ENCODE results near the gene IFT27.
"Not testable (repeated sequence)": the region's sequence is repeated elsewhere in the genome, so short reads cannot be mapped to it uniquely, and the experiment has no call there.

Gene IFT27

DNA sequence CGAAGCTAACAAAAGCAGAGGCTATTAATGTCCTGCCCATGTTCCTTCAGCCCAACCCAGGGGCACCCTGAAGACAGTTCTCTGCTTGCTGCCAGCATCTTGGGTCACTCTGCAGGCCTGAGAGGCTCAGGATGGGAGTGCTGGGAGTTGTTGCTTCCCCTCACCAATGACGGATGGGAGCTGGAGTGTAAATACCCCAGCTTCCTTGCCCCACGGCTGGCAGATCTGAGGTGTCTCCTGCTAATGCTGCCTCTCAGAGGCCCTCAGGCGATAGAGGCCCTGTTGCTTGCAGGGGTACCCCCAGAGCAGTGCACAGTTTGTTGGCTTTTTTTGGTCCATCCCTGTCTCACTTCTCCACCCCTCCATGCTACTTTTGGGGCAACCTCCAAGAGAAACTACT lies 32.9 kb downstream of the IFT27 start:
- DNase-seq = no peak

DNA sequence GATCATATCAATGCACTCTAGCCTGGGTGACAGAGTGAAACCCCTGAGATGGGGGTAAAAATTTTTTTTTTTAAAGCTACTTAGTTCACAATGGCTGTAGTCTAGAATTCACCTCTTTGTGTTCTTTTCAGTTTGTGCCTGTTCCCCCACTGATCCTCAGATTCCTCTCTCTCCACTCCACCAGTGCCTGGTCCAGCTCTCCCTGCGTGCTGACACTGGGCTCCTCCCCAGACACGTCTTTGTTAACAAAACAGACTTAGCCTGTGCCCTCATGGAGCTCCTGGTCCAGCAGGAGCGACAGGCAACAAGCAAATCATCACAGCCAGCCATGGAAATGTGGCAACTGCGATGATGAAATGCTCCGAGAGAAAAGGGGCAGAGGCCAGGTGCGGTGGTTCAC lies 34.0 kb downstream of the IFT27 start:
- no peak for DNase-seq

GRCh38 chr22:36741204-36741793 lies 34.6 kb downstream of the IFT27 start:
- DNase-seq = peak; percentile 37

DNA sequence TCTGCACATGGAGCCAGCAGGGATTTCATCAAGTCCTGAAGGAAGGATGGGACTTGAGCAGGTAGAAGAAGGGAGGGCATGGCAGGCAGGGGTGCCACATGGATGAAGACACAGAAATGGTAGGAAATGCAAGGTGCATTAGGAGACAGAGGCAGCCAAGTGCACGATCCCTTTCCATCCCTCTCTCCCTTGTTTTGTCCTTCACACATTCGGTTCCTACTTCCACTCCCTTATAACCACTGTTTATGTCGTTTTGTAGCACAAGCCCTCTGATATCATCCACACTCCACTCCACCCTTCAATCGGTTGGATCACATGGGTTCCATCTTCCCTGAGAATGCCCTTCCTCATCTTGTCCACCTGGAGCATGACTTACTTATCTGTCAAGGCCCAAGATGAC lies 35.2 kb downstream of the IFT27 start:
- DNase-seq = no peak

DNA sequence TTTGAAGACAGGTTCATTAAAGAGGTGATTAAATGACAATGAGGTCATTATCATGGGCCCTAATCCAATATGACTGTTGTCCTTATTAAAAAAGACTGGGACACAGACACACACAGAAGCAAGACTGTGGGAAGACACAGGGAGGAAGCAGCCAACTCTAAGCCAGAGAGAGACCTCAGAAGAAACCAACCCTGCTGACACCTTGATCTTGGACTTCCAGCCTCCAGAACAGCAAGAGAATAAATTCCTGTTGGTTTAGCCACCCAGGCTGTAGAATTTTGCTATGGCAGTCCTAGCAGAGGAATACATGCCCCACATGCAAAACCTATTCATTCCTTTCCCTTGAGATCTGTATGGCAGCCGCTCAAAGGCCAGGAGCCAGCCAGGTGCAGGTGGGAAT lies 36.7 kb downstream of the IFT27 start:
- DNase-seq = no peak

DNA sequence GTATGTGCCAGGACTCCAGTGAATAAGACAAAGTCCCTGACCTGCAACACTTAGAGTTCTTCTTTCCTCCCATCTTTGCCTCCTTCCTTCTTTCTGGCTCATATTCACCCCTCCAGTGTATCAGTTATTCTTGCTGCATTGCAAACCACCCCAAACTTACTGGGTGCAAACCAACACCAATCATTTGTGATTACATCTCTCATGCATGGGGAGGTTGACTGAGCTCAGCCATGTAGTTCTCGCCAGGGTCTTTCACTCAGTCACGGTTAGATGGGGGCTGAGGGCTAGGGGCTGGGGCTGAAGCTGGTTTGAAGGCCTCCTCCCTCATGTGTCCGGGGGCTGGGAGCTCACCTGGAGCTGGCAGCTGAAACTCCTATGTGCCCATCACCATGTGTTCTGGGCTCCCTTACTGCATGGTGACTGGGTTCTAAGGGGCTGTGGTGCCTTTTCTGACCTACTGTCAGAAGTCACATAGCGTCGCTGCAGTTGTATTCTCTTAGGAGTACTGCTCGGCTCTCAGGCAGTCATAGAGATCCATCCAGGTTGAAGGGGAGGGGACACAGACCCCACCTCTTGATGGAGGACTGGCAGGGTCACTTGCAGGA lies 37.4 kb downstream of the IFT27 start:
- no peak for DNase-seq

DNA sequence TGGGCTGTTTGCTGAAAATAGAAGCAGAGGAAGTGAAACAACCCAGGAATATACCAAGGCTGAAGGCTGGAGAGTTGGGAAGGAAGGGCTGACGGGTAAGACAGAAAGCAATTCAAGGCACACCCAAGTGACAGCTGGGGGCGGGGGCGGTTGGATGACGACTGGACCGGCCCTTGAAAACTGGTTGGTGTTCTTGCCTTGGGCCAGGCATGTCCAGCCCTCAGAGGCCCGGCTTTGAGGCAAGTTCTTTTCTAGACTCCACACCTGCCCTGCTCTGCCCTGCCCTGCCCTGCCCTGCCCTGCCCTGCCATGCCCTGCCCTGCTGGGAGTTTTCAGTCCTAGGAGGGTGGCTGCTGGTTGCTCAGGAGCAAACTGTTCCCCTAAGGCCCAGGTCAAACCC lies 38.1 kb downstream of the IFT27 start:
- no peak for DNase-seq

GRCh38 chr22:36736701-36737320 lies 39.1 kb downstream of the IFT27 start:
- no peak for DNase-seq

DNA sequence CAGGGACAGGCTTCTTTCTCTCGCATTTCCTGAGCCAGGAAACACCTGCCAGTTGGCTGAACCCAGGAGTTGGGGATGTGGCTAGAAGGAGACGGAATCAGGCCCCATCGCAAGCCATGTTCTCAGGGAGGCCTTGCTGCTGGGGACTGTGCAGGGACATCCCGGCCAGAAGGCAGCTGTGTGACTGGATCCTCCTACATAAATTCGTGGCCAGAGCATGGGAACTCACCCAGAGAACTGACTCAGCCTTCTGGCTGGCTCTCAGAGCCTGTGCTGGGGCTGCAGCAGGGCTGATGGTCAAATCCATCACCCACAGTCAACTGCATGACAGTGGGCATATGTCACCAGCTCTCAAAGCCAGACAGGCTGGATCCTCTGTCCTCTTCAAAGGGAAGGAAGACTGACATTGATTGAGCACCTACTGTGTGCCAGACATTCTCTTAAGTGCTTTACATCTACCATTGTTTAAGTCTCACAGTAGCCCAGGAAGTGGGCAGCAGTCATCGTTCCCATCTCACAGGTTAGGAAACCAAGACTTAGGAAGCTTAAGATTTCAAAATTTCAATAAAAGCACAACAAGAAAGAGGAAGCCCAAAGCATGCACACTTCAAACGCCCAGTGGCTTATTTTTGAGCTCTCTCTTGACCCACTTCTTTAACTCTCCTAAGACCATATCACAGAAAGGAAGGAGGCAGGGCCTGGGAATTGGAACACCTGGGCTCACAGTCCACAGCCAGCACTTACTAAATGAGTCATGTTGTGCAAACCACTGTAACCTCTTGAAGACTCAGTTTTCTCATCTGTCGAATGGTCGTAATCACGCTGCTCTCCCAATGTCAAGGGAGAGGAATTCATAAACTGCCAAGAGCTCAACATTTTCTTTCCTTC lies 41.5 kb downstream of the IFT27 start:
- DNase-seq = no peak

- DNase-seq = no peak
These were observed 42.6 kb downstream of the IFT27 start for GRCh38 chr22:36733271-36733670.

DNA sequence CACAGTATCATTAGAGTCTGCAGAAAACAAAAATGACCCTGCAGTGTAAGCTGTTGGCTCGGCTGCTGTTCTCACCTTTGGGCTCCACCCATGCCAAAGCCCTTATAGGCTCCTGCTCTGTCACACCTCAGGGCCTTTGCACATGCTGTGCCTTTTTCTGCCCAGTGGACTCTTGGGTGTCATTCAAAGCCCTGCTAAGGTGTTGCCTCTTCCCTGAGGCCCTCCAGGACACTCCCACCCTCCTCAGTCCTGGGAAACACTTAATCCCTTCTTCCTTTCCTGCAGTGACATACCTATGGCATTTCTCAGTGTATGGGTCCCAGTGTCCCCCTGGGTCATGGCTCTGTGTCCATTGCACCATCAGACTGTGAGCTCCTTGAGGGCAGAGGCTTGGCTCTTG lies 43.3 kb downstream of the IFT27 start:
- no peak for DNase-seq

DNA sequence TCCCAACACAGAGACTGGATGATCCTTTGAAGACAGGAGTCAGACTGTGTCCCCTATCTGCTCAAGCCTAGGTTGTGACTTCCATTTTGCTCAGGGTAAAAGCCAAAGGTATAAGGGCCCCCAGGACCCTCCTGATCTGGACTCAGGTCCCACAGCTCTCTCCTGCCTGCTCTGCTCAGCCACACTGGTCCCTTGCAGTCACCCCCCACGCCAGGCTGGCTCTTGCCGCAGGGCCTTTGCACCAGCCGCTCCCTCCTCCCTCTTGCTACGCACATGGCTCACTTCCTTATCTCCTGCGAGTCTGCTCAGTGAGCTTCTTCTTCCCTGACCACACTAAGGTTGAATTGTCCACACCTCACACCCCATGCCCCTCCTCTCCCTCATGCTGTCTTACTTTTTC lies 44.0 kb downstream of the IFT27 start:
- DNase-seq = no peak

- DNase-seq = not testable (repeated sequence)
These were observed 44.6 kb downstream of the IFT27 start for GRCh38 chr22:36731321-36731720.

DNA sequence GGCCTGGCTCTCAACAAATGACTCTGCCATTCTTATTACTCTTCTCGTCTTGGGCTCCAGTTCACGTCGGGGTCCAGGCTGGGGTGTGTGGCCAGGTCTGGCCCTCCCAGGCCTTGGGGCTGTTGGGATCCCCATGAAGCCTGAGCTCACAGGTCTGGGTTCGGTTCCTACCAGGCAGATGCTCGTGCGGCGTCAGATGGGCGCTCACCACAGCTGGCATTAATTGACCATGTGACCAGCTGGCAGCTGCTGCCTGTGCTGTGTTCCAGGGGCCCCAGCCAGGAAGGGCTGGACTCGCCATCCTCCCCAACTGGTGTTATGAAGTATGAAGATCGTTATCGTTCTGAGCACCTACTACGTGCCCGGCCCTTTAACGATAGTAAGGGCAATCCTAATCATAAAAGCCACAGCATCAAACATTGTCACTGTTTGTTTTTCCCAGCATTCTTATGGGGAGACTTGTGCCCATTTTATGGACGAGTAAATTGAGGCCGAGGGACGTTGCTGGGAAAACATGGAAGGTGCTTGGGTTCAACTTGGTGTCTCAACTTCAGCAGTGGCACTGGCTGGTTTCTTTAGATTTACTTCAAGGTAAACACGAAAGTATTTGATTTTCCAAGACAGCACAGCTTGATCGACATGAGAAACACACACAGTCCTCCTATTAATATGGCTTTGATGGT lies 45.6 kb downstream of the IFT27 start:
- DNase-seq = no peak

DNA sequence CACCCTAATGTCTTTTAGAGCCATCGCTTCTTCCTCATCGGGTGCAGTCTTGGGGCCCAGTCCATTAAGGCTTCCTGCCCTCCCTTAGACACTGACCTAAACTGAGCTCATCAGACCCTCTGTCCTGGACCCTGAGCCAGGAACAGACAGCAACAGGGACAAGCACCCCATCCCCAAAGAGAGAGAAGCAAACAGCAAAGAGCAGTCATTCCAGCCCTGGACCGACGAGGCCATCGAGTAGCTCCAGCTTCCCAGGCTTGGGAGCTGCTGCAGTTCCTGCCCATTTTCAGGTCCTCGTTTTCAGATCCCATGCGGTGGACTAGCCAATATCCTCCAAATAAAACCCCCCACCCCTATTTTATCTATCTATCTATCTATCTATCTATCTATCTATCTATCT lies 46.6 kb downstream of the IFT27 start:
- DNase-seq = no peak

DNA sequence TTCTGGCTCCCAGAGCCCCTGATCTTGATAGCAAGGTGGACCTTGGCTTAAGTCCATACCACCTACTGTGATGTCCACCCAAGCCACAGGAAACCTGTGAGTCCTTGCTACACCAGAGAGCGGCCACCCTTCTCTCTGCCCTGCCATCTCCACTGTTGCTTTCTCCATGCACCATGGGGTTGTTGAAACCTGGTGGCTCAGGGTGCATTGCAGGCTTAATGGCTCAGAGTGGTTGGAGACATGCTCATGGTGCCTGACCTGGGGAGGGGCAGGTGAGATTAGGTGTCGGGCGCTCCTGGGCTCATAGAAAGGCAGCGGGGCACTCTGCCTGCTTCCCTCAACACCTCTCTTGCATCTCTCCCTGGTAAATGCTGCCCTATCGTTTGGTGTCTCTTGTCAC lies 47.4 kb downstream of the IFT27 start:
- DNase-seq = no peak

GRCh38 chr22:36727927-36728488 lies 47.9 kb downstream of the IFT27 start:
- DNase-seq = no peak

DNA sequence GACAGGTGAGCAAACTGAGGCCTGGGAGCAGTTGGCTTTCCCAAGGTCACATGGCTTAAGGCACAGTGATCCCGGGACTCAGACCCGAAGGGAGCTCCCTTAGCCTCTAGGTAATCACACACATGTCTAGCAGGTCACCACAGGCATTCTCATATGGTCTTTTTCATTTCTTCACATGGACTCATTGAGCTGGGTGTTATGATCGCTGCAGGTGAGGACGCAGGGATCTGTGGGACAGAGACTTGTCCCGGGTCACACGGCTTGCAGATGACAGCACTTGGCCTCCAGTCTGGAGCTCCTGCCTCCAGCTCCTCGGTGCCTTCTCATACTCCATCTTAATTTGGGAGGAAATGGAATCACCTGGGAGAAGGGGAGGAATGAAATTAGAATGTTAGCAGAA lies 48.8 kb downstream of the IFT27 start:
- DNase-seq = no peak

GRCh38 chr22:36726007-36726380 lies 49.9 kb downstream of the IFT27 start:
- DNase-seq = no peak

- no peak for DNase-seq
These were observed 50.4 kb downstream of the IFT27 start for GRCh38 chr22:36725366-36726006.

DNA sequence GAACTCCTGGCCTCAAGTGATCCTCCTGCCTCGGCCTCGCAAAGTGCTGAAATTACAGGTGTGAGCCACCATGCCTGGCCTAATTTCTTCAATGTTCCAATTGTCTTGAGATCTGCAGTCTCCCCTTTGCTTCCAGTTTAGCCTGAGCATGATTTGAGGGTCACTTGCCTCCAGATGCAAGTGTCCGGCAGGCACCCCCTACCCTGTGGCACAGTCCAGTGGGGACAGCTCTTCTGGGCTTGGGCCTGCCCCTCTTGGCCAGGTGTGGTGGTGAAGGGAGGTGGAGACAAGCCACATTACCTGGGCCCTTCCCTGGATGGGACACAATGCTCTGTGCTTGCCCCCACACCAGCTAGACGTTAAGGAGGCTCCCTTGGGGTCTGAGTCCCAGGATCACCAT lies 51.1 kb downstream of the IFT27 start:
- DNase-seq = no peak

- no peak for DNase-seq
These were observed 53.9 kb downstream of the IFT27 start for GRCh38 chr22:36722055-36722454.

Data from 8988T (cell line).